A549 (cell line): Measurements from ENCODE around the gene NME3. TPM values are rescaled to one million over a fixed set of nuclear protein-coding genes. Genes with fewer than 3 reads are reported as not detected.

Source experiments
- BCL3 ChIP-seq: fragments of >200 bp; sonication (Bioruptor Twin); formaldehyde crosslinking; IDR thresholded peaks from 3 replicates; pipeline ENCODE4 v1.6.1; 2016
- BHLHE40 ChIP-seq: IDR thresholded peaks from 2 replicates; pipeline ENCODE4 v1.6.1; 2012; ENCODE audit warnings: low read depth, low read length, inconsistent platforms
- CHD2 ChIP-seq: fragments of 150-350 bp; IDR thresholded peaks from 2 replicates; pipeline ENCODE4 v1.6.1; 2014; ENCODE audit warnings: low read length; ENCODE audit not compliant: partially characterized antibody
- EHF ChIP-seq: fragments of 250-450 bp; sonication (Bioruptor Pico); IDR thresholded peaks from 2 replicates; pipeline ENCODE4 v1.5.0; 2020; ENCODE audit warnings: mild to moderate bottlenecking
- ELK1 ChIP-seq: fragments of 150-350 bp; IDR thresholded peaks from 2 replicates; pipeline ENCODE4 v1.6.1; 2014; ENCODE audit warnings: low read depth, mild to moderate bottlenecking, low read length
- FOSB ChIP-seq: fragments of 250-450 bp; sonication (Bioruptor Pico); IDR thresholded peaks from 2 replicates; pipeline ENCODE4 v1.5.0; 2020; ENCODE audit warnings: mild to moderate bottlenecking, moderate library complexity
- GATA3 ChIP-seq: IDR thresholded peaks from 2 replicates; pipeline ENCODE4 v1.6.1; 2012; ENCODE audit warnings: borderline replicate concordance
- HMGXB4 ChIP-seq: fragments of 250-450 bp; sonication (Bioruptor Pico); IDR thresholded peaks from 2 replicates; pipeline ENCODE4 v1.5.0; 2021; ENCODE audit warnings: mild to moderate bottlenecking, moderate library complexity, borderline replicate concordance
- HOXA7 ChIP-seq: fragments of 250-450 bp; sonication (Bioruptor Pico); IDR thresholded peaks from 2 replicates; pipeline ENCODE4 v1.5.0; 2020; ENCODE audit warnings: mild to moderate bottlenecking, moderate library complexity
- JUN ChIP-seq, 2 experiments: fragments of >200 bp; sonication (Bioruptor Twin); formaldehyde crosslinking; IDR thresholded peaks; 2 replicates in 1 of 2; 3 replicates in 1 of 2; pipeline ENCODE4 v1.6.1; 2016 to 2017
- JUNB ChIP-seq: fragments of >200 bp; sonication (Bioruptor Twin); formaldehyde crosslinking; IDR thresholded peaks from 2 replicates; pipeline ENCODE4 v1.6.1; 2016
- MAFK ChIP-seq: fragments of 450-650 bp; IDR thresholded peaks from 2 replicates; pipeline ENCODE4 v1.6.1; 2014; ENCODE audit not compliant: partially characterized antibody
- MAX ChIP-seq: IDR thresholded peaks from 2 replicates; pipeline ENCODE4 v1.6.1; 2012
- MYC ChIP-seq: IDR thresholded peaks from 2 replicates; pipeline ENCODE4 v1.6.1; 2012; ENCODE audit warnings: mild to moderate bottlenecking, inconsistent platforms, low read length, improper control_type of control experiment, borderline replicate concordance
- NPAS2 ChIP-seq: fragments of 250-450 bp; sonication (Bioruptor Pico); IDR thresholded peaks from 2 replicates; pipeline ENCODE4 v1.8.0; 2022; ENCODE audit warnings: mild to moderate bottlenecking, moderate library complexity, borderline replicate concordance
- NR3C1 ChIP-seq: fragments of >200 bp; sonication (Bioruptor Twin); formaldehyde crosslinking; IDR thresholded peaks from 3 replicates; pipeline ENCODE4 v1.6.1; 2017
- POLR2A ChIP-seq: IDR thresholded peaks from 2 replicates; pipeline ENCODE4 v1.6.1; 2012; ENCODE audit warnings: mild to moderate bottlenecking, low read length
- RFX5 ChIP-seq: fragments of 450-650 bp; IDR thresholded peaks from 2 replicates; pipeline ENCODE4 v1.7.1; 2014; ENCODE audit warnings: antibody characterized with exemption, mild to moderate bottlenecking, moderate library complexity
- RNF2 ChIP-seq: fragments of 200-600 bp; sonication (generic); IDR thresholded peaks from 2 replicates; pipeline ENCODE4 v1.6.1; 2016; ENCODE audit warnings: low read depth, mild to moderate bottlenecking, antibody characterized with exemption, moderate library complexity, borderline replicate concordance
- SMC3 ChIP-seq: fragments of >200 bp; sonication (Bioruptor Twin); formaldehyde crosslinking; IDR thresholded peaks from 3 replicates; pipeline ENCODE4 v1.6.1; 2018; ENCODE audit warnings: inconsistent platforms
- SREBF2 ChIP-seq: fragments of 450-650 bp; IDR thresholded peaks from 2 replicates; pipeline ENCODE4 v1.6.1; 2014; ENCODE audit warnings: mild to moderate bottlenecking, moderate library complexity
- TFCP2L1 ChIP-seq: fragments of 250-450 bp; sonication (Bioruptor Pico); IDR thresholded peaks from 2 replicates; pipeline ENCODE4 v1.5.0; 2021; ENCODE audit warnings: mild to moderate bottlenecking
- TP53 ChIP-seq: fragments of 250-450 bp; sonication (Bioruptor Pico); IDR thresholded peaks from 2 replicates; pipeline ENCODE4 v1.5.0; 2021; ENCODE audit warnings: mild to moderate bottlenecking, moderate library complexity
- USF2 ChIP-seq: fragments of 450-650 bp; IDR thresholded peaks from 2 replicates; pipeline ENCODE4 v1.6.1; 2014; ENCODE audit warnings: antibody characterized with exemption
- ZC3H11A ChIP-seq: fragments of 450-650 bp; IDR thresholded peaks from 2 replicates; pipeline ENCODE4 v1.6.1; 2014; ENCODE audit warnings: antibody characterized with exemption, mild to moderate bottlenecking
- ZNF302 ChIP-seq: fragments of 250-450 bp; sonication (Bioruptor Pico); IDR thresholded peaks from 2 replicates; pipeline ENCODE4 v1.9.0; 2021; ENCODE audit warnings: inconsistent platforms, mild to moderate bottlenecking, moderate library complexity
- ZSCAN20 ChIP-seq: fragments of 250-450 bp; sonication (Bioruptor Pico); IDR thresholded peaks from 2 replicates; pipeline ENCODE4 v1.8.0; 2022; ENCODE audit warnings: mild to moderate bottlenecking, moderate library complexity
- polyA plus RNA-seq, 4 experiments: library from polyadenylated mRNA; depleted of rRNA in 3 of 4; stranded (reverse); fragments of >200 nt; fragmentation: RNase III in 1 of 4; extraction: RNeasy Plus Mini Kit Qiagen cat#74134 plus additional on column Dnase treatment in 1 of 4; gene quantifications; 2 replicates in 3 of 4; 3 replicates in 1 of 4; pipeline ENCODE4 v1.2.3, GENCODE V29; 2011 to 2017

The NME3 gene
- polyA plus RNA-seq, 2 of the 4 experiments (the other 2 are of a cell fraction): 15.2 to 49.9 TPM

GRCh38 chr16:1772908-1773702 lies 1.8 kb upstream of the NME3 start, which contains the start of gene MRPS34 (continued):
- TF ChIP-seq HMGXB4 (CRISPR knock-in tag): no peak
- peak; percentile 69 to 97 for TF ChIP-seq JUN (IDR thresholded peaks at IDR 0.05)
- no peak for TF ChIP-seq USF2
- TF ChIP-seq BHLHE40: peak; percentile 65; the same call in 1 of the 2 replicates
- peak; percentile 92 for TF ChIP-seq MAX
- no peak for TF ChIP-seq HOXA7 (CRISPR knock-in tag)
- TF ChIP-seq GATA3: peak; percentile 22; the same call in 1 of the 2 replicates
- TF ChIP-seq ZSCAN20 (CRISPR knock-in tag): no peak
- no peak for TF ChIP-seq TP53
- TF ChIP-seq CHD2: peak; percentile 19
- 0 out of 2 replicates have a peak, but pooled peaks have one; percentile 12 for TF ChIP-seq TFCP2L1
- TF ChIP-seq NPAS2 (CRISPR knock-in tag): no peak
- no peak for TF ChIP-seq EHF
- 0 out of 2 replicates have a peak, but pooled peaks have one; percentile 6 for TF ChIP-seq ELK1
- TF ChIP-seq ZC3H11A: no peak
- TF ChIP-seq MYC: peak; percentile 50; the same call in 1 of the 2 replicates
- TF ChIP-seq BCL3: peak; percentile 68; the same call in 2 of the 3 replicates
- TF ChIP-seq POLR2A: peak; percentile 88
- TF ChIP-seq SREBF2: no peak
- no peak for TF ChIP-seq MAFK
- no peak; the same call in 1 of the 2 replicates for TF ChIP-seq RNF2
- no peak for TF ChIP-seq FOSB (CRISPR knock-in tag)
- TF ChIP-seq SMC3: peak; percentile 78
- TF ChIP-seq ZNF302: no peak
- no peak for TF ChIP-seq NR3C1
- TF ChIP-seq RFX5: no peak
- no peak for TF ChIP-seq JUNB
- TF ChIP-seq, all 56 proteins: peak for 21
